NCI-H146 (cell line): ENCODE measurements around the gene CLEC4M.
A peak's percentile ranks its signal among the peaks of the same experiment; 100 is the strongest.

Experiments used
- DNase-seq: peaks from one replicate; lab custom pipeline; 2025; lab: John Stamatoyannopoulos, UW

The CLEC4M gene

GRCh38 chr19:7762719-7763293, at the start of gene CLEC4M:
Gene CLEC4M (plus strand): TSS chr19:7763243. CDS start chr19:7763267, 24 bp downstream.
- DNase-seq = no peak

- no peak for DNase-seq
These were observed 47.4 kb upstream of the CLEC4M start for GRCh38 chr19:7715671-7716070.

- DNase-seq = no peak
These were observed 46.3 kb upstream of the CLEC4M start for GRCh38 chr19:7716762-7717161.

GRCh38 chr19:7718668-7719067, 44.4 kb upstream of the CLEC4M start:
- no peak for DNase-seq

- DNase-seq = no peak
These were observed 42.7 kb upstream of the CLEC4M start for GRCh38 chr19:7720351-7720750.

GRCh38 chr19:7722231-7722651, 40.8 kb upstream of the CLEC4M start:
- peak; percentile 79 for DNase-seq

GRCh38 chr19:7725791-7726190, 37.3 kb upstream of the CLEC4M start:
- no peak for DNase-seq

GRCh38 chr19:7729211-7729610, 33.8 kb upstream of the CLEC4M start:
- peak; percentile 20 for DNase-seq

- DNase-seq = peak; percentile 56
These were observed 33.2 kb upstream of the CLEC4M start for GRCh38 chr19:7729831-7730285.

- DNase-seq = no peak
These were observed 32.5 kb upstream of the CLEC4M start for GRCh38 chr19:7730286-7731217.

GRCh38 chr19:7731218-7731595, 31.8 kb upstream of the CLEC4M start:
- no peak for DNase-seq

GRCh38 chr19:7731615-7732014, 31.4 kb upstream of the CLEC4M start:
- DNase-seq = no peak

- DNase-seq = no peak
These were observed 31.0 kb upstream of the CLEC4M start, which contains the start of gene CLEC4G for GRCh38 chr19:7732045-7732444. Gene CLEC4G (minus strand): TSS chr19:7732110. CDS start chr19:7732102, 8 bp downstream.

- no peak for DNase-seq
These were observed 29.7 kb upstream of the CLEC4M start for GRCh38 chr19:7733376-7733775.

- no peak for DNase-seq
These were observed 28.5 kb upstream of the CLEC4M start for GRCh38 chr19:7734220-7735203.

- DNase-seq = no peak
These were observed 26.9 kb upstream of the CLEC4M start for GRCh38 chr19:7736148-7736547.

GRCh38 chr19:7737215-7737614, 25.8 kb upstream of the CLEC4M start:
- DNase-seq = no peak

- DNase-seq = no peak
These were observed 25.0 kb upstream of the CLEC4M start for GRCh38 chr19:7738023-7738422.

GRCh38 chr19:7739211-7739755, 23.8 kb upstream of the CLEC4M start:
- DNase-seq = no peak

- DNase-seq = no peak
These were observed 23.0 kb upstream of the CLEC4M start for GRCh38 chr19:7739801-7740681.

GRCh38 chr19:7740682-7741054, 22.4 kb upstream of the CLEC4M start:
- DNase-seq = no peak
